22Rv1 (cell line): Measurements from ENCODE around the gene GJD2.

ENCODE experiments used
- ZFX ChIP-seq: fragments of 450-650 bp; IDR thresholded peaks from 2 replicates; pipeline ENCODE4 v1.6.1; 2017; ENCODE audit warnings: antibody characterized with exemption, borderline replicate concordance
- TF ChIP-seq, protein P1 (sequence below): fragments of 450-650 bp; IDR thresholded peaks from 2 replicates; pipeline ENCODE4 v1.5.1; 2017; ENCODE audit warnings: mild to moderate bottlenecking

DNA sequence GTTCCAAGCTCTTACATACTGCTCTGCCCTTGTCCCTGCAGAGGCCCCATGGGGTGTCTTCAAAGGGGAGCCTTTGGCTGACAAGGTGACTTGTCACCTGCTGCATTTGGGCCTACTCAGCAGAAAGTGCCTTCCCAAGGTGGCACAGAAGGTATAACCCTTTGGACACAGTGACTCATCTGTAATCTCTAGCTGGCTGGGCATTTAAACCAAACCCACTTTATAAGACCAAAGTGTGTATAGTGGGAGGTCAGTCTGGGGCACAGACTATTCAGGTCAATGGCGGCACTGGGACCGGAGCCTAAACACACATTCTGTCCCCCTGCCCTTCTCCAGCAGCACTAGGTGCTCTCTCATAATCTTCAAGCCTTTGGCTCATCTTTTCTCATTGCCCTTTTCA lies 35.1 kb downstream of the GJD2 start:
- TF ChIP-seq, protein P1, sequence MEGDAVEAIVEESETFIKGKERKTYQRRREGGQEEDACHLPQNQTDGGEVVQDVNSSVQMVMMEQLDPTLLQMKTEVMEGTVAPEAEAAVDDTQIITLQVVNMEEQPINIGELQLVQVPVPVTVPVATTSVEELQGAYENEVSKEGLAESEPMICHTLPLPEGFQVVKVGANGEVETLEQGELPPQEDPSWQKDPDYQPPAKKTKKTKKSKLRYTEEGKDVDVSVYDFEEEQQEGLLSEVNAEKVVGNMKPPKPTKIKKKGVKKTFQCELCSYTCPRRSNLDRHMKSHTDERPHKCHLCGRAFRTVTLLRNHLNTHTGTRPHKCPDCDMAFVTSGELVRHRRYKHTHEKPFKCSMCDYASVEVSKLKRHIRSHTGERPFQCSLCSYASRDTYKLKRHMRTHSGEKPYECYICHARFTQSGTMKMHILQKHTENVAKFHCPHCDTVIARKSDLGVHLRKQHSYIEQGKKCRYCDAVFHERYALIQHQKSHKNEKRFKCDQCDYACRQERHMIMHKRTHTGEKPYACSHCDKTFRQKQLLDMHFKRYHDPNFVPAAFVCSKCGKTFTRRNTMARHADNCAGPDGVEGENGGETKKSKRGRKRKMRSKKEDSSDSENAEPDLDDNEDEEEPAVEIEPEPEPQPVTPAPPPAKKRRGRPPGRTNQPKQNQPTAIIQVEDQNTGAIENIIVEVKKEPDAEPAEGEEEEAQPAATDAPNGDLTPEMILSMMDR, result no peak
- TF ChIP-seq ZFX, result no peak
